GM19463 (cell line): ENCODE results near the gene MCTP1.
A peak's percentile ranks its signal among the peaks of the same experiment; 100 is the strongest.

Experiments used
- ATAC-seq: cut with Tn5 transposase; IDR thresholded peaks from one replicate; pipeline ENCODE4 v1.9.1; 2021; ENCODE audit warnings: mild to moderate bottlenecking, moderate library complexity; ENCODE audit not compliant: unreplicated experiment

Gene MCTP1

GRCh38 chr5:95080441-95080840, 204.5 kb downstream of the MCTP1 start:
- no peak for ATAC-seq

- no peak for ATAC-seq
These were observed 204.9 kb downstream of the MCTP1 start for GRCh38 chr5:95080030-95080429.

- no peak for ATAC-seq
These were observed 206.0 kb downstream of the MCTP1 start for GRCh38 chr5:95078868-95079267.

- no peak for ATAC-seq
These were observed 208.3 kb downstream of the MCTP1 start for GRCh38 chr5:95076395-95077185.

GRCh38 chr5:95075111-95075510, 209.8 kb downstream of the MCTP1 start:
- ATAC-seq: peak; percentile 32

GRCh38 chr5:95072281-95072680, 212.6 kb downstream of the MCTP1 start:
- ATAC-seq: no peak

- ATAC-seq: no peak
These were observed 214.0 kb downstream of the MCTP1 start for GRCh38 chr5:95070866-95071265.

- no peak for ATAC-seq
These were observed 214.4 kb downstream of the MCTP1 start for GRCh38 chr5:95070453-95070852.

GRCh38 chr5:95069948-95070347, 214.9 kb downstream of the MCTP1 start:
- no peak for ATAC-seq

- no peak for ATAC-seq
These were observed 215.9 kb downstream of the MCTP1 start for GRCh38 chr5:95069021-95069420.

GRCh38 chr5:95068289-95068910, 216.5 kb downstream of the MCTP1 start:
- peak; percentile 50 for ATAC-seq

- ATAC-seq: no peak
These were observed 218.8 kb downstream of the MCTP1 start for GRCh38 chr5:95066048-95066447.

GRCh38 chr5:95063492-95063891, 221.4 kb downstream of the MCTP1 start:
- ATAC-seq: no peak

GRCh38 chr5:95060098-95060497, 224.8 kb downstream of the MCTP1 start:
- ATAC-seq: no peak

- no peak for ATAC-seq
These were observed 225.3 kb downstream of the MCTP1 start for GRCh38 chr5:95059636-95060035.

- peak; percentile 61 for ATAC-seq
These were observed 227.3 kb downstream of the MCTP1 start for GRCh38 chr5:95057615-95058014.

GRCh38 chr5:95053253-95053652, 231.6 kb downstream of the MCTP1 start:
- ATAC-seq: no peak

GRCh38 chr5:95050708-95051107, 234.2 kb downstream of the MCTP1 start:
- ATAC-seq: no peak

GRCh38 chr5:95048628-95049027, 236.3 kb downstream of the MCTP1 start:
- no peak for ATAC-seq

- no peak for ATAC-seq
These were observed 239.5 kb downstream of the MCTP1 start for GRCh38 chr5:95045181-95045965.

- ATAC-seq: no peak
These were observed 240.8 kb downstream of the MCTP1 start for GRCh38 chr5:95044096-95044495.

GRCh38 chr5:95043648-95044047, 241.2 kb downstream of the MCTP1 start:
- ATAC-seq: no peak
